ENCODE measurements around the gene ZNF830. TPM values are rescaled to one million over a fixed set of nuclear protein-coding genes. Genes with fewer than 3 reads are reported as not detected.

The ZNF830 gene
- total RNA-seq, 1 experiment from 2014 or later: 19.2 TPM

DNA sequence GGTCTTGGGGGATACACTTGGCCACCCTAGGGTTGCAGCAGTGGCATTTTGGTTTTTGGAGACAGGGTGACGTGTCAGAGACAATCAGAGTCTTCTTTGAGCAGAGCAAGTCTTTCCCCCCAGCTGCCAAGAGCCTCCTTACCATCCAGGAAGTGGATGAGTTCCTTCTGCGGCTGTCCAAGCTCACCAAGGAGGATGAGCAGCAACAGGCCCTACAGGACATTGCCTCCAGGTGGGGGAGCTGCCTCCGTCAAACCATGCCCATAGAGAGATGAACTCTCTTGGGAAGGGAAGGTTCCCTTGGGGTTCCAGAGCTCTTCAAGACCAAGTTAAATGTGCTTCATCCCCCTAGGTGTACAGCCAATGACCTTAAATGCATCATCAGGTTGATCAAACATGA is 30.3 kb downstream of the ZNF830 start:
- no peak overlapping the region for H4K91ac ChIP-seq (ENCODE audit: insufficient read length, low read depth, low read length)
- no peak overlapping the region for H2BK20ac ChIP-seq (ENCODE audit: low read depth, low read length, poor library complexity, severe bottlenecking)
- H3K4ac ChIP-seq (ENCODE audit: low read depth, low read length): no peak overlapping the region
- no peak overlapping the region for H2BK15ac ChIP-seq (ENCODE audit: low read depth, low read length)
- H3K9ac ChIP-seq (ENCODE audit: extremely low read depth, insufficient read length, low read length): no peak overlapping the region
- no peak overlapping the region for H3K27ac ChIP-seq (ENCODE audit: insufficient read length, low read depth, low read length)
- H4K8ac ChIP-seq (replicated peaks; ENCODE audit: insufficient read length, low read depth, low read length): no peak overlapping the region
- no peaks in the 10 kb centered on the region for H4K20me1 ChIP-seq (ENCODE audit: control insufficient read depth, insufficient read depth, insufficient read length)
- no peak overlapping the region for H3K18ac ChIP-seq (ENCODE audit: insufficient read length, low read depth, low read length)
- no peaks in the 10 kb centered on the region for H3K27me3 ChIP-seq (ENCODE audit: insufficient read depth, low read length)
- H3K9me3 Mint-ChIP-seq: no peaks in the 10 kb centered on the region
- no peak overlapping the region for H2BK5ac ChIP-seq (ENCODE audit: insufficient read length, low read length)
- H3K79me1 ChIP-seq (ENCODE audit: insufficient read depth, low read depth, low read length, poor library complexity, severe bottlenecking): no peaks in the 10 kb centered on the region
- no peak overlapping the region for H3K4me2 ChIP-seq (ENCODE audit: insufficient read depth, insufficient read length, low read length)
- H3K79me2 ChIP-seq (ENCODE audit: insufficient read depth, low read length): no peaks in the 10 kb centered on the region
- no peak overlapping the region for H3K4me3 Mint-ChIP-seq
- H3K27me3 Mint-ChIP-seq (ENCODE audit: low read depth): no peaks in the 10 kb centered on the region; the same call in 1 of the 2 replicates
- H3K36me3 Mint-ChIP-seq (ENCODE audit: insufficient read depth in 1 of 3, low read depth in 3 of 3): peaks cover 57 to 99% (median 96%) of the 10 kb centered on the region in 3 experiments
- no peak overlapping the region for H3T11ph ChIP-seq (ENCODE audit: low read length)
- H3K27ac Mint-ChIP-seq: no peak overlapping the region
- DNase-seq: no peak
- no peaks in the 10 kb centered on the region for H3K9me3 ChIP-seq (ENCODE audit: control insufficient read depth, low read depth, low read length)
- no peak overlapping the region for H2AFZ ChIP-seq (ENCODE audit: low read length)
- no peak overlapping the region for H2BK120ac ChIP-seq (ENCODE audit: low read depth, low read length, poor library complexity, severe bottlenecking)
- WGBS (ENCODE audit: extremely low coverage, insufficient read length, low lambda C conversion rate): no CpG with 5 or more reads among the region's 3 CpGs
- H3K56ac ChIP-seq (ENCODE audit: insufficient read length, low read depth, low read length): no peak overlapping the region
- H3K23ac ChIP-seq (ENCODE audit: insufficient read length, low read depth, low read length): no peak overlapping the region
- H3K23me2 ChIP-seq (ENCODE audit: insufficient read length, low read depth, low read length, poor library complexity, severe bottlenecking): no peaks in the 10 kb centered on the region
- no peaks in the 10 kb centered on the region for H3K4me1 Mint-ChIP-seq
- no peak overlapping the region for H2BK12ac ChIP-seq (ENCODE audit: insufficient read length, low read depth, low read length)
- H2AK5ac ChIP-seq (ENCODE audit: insufficient read length, low read length): no peak overlapping the region
- TF ChIP-seq, protein P1, sequence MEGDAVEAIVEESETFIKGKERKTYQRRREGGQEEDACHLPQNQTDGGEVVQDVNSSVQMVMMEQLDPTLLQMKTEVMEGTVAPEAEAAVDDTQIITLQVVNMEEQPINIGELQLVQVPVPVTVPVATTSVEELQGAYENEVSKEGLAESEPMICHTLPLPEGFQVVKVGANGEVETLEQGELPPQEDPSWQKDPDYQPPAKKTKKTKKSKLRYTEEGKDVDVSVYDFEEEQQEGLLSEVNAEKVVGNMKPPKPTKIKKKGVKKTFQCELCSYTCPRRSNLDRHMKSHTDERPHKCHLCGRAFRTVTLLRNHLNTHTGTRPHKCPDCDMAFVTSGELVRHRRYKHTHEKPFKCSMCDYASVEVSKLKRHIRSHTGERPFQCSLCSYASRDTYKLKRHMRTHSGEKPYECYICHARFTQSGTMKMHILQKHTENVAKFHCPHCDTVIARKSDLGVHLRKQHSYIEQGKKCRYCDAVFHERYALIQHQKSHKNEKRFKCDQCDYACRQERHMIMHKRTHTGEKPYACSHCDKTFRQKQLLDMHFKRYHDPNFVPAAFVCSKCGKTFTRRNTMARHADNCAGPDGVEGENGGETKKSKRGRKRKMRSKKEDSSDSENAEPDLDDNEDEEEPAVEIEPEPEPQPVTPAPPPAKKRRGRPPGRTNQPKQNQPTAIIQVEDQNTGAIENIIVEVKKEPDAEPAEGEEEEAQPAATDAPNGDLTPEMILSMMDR (conservative IDR thresholded peaks at IDR 0.05): no peak
- H4K5ac ChIP-seq (ENCODE audit: insufficient read length, low read depth, low read length): no peak overlapping the region
- H3K4me1 ChIP-seq (ENCODE audit: insufficient read depth, low read length): no peaks in the 10 kb centered on the region
- no peak overlapping the region for H3K14ac ChIP-seq (ENCODE audit: insufficient read depth, low read length)
